NCI-H2029 (cell line): Measurements from ENCODE around the gene PLIN1.

Experiments used
- DNase-seq: peaks from one replicate; lab custom pipeline; 2025; lab: John Stamatoyannopoulos, UW

PLIN1 gene

GRCh38 chr15:89672221-89673164 is 6.7 kb downstream of the PLIN1 start:
- DNase-seq: no peak

- DNase-seq: no peak
Measured at GRCh38 chr15:89671687-89672086, 7.5 kb downstream of the PLIN1 start.

GRCh38 chr15:89670971-89671560 is 8.1 kb downstream of the PLIN1 start:
- no peak for DNase-seq

GRCh38 chr15:89669941-89670340 is 9.2 kb downstream of the PLIN1 start:
- DNase-seq: no peak

GRCh38 chr15:89669309-89669865 is 9.8 kb downstream of the PLIN1 start:
- DNase-seq: no peak

GRCh38 chr15:89668171-89668570 is 11.0 kb downstream of the PLIN1 start:
- no peak for DNase-seq

GRCh38 chr15:89667706-89667960 is 11.5 kb downstream of the PLIN1 start:
- DNase-seq: no peak

GRCh38 chr15:89666858-89667705 is 12.1 kb downstream of the PLIN1 start:
- DNase-seq: no peak

- no peak for DNase-seq
Measured at GRCh38 chr15:89666184-89666857, 12.8 kb downstream of the PLIN1 start.

GRCh38 chr15:89665449-89666181 is 13.6 kb downstream of the PLIN1 start:
- DNase-seq: no peak

- DNase-seq: no peak
Measured at GRCh38 chr15:89664441-89665350, 14.5 kb downstream of the PLIN1 start.

- DNase-seq: no peak
Measured at GRCh38 chr15:89662893-89663626, 16.1 kb downstream of the PLIN1 start.

- DNase-seq: no peak
Measured at GRCh38 chr15:89660556-89660955, 18.6 kb downstream of the PLIN1 start.

- no peak for DNase-seq
Measured at GRCh38 chr15:89659295-89659694, 19.9 kb downstream of the PLIN1 start.

- DNase-seq: no peak
Measured at GRCh38 chr15:89657686-89658200, 21.4 kb downstream of the PLIN1 start.

- DNase-seq: no peak
Measured at GRCh38 chr15:89656116-89656815, 22.9 kb downstream of the PLIN1 start.

GRCh38 chr15:89654847-89655805 is 24.0 kb downstream of the PLIN1 start, which contains the start of gene KIF7:
Gene KIF7 (minus strand): TSS chr15:89655467. CDS start chr15:89652930, 2,537 bp downstream.
- DNase-seq: no peak
